GM19240 (cell line): ENCODE data around the gene HCCS.
"Not testable (repeated sequence)": the region's sequence is repeated elsewhere in the genome, so short reads cannot be mapped to it uniquely, and the experiment has no call there.

Experiments
- DNase-seq: peaks from one replicate; pipeline ENCODE4 v3.0.0; 2011; ENCODE audit warnings: low spot score; ENCODE audit not compliant: insufficient read length

HCCS gene

GRCh38 chrX:11123087-11123486 lies 12.0 kb downstream of the HCCS start:
- DNase-seq, result not testable (repeated sequence)

- DNase-seq, result no peak
Observed at GRCh38 chrX:11124112-11124511, 13.0 kb downstream of the HCCS start.

DNA sequence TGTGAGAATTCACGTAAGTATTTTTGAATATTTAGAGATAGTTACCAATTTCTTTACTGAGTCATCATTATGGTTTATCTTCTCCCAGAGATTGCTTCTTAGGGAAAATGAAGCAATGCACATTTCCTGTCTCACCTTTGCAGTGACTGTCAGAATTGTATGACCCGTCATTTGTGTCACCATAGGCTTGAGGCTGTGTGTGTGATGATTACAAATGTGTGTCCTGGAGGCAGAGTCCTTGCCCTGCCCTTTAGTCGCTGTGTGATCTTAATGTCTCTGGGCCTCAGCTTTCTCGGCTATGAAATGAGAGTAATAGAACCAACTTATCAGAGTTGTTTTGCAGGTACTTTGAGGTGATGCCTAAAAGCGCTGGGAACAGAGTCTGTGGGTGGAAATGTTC lies 13.9 kb downstream of the HCCS start:
- no peak for DNase-seq

GRCh38 chrX:11129534-11130105 lies 18.5 kb downstream of the HCCS start:
- DNase-seq, result no peak

DNA sequence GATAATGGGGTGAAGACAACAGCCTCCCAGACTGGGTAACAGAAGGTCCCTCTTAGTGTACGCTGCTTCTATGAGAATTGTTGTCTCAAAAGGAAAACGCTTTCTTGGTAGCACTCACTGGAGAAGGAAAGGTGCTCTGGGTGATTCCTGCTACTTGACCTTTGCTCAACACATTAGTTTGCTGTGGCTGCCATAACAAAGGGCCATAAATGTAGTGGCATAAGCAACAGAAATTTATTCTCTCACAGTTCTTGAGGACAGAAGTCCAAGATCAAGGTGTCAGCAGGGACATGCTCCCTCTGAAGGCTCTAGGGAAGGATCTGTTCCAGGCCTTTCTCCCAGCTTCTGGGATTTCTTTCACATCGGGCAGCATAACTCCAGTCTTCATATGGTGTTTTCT lies 19.0 kb downstream of the HCCS start:
- no peak for DNase-seq

- no peak for DNase-seq
Observed at GRCh38 chrX:11131146-11131545, 20.0 kb downstream of the HCCS start.

DNA sequence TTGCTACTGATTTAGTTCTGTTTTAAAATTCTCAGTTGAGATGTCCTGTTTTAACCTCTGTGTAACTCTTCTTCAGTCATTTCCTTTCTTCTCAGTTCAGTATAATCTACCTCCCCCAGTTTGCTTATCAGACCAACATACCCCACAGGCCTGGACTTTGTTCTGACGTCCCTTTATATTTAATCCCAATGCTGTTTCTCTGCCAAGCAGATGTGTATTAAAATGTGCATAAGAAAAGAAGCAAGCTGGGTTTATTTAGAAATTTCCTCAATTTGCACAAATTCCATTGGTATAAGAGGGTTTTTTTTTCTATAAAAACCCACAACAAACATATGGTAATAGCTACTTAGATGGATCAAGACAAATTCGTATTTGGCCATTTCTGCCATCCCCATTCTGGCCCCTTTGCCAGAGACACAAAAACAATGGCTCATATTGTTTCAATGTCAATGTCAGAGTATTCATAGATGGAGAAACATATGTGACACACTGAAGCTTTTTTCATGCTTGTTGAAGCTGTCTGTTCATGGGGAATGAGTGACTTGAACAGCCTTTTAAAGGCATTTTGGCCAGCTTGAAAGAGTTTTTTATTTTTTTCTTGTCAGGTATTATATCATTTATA lies 24.5 kb downstream of the HCCS start:
- no peak for DNase-seq

DNA sequence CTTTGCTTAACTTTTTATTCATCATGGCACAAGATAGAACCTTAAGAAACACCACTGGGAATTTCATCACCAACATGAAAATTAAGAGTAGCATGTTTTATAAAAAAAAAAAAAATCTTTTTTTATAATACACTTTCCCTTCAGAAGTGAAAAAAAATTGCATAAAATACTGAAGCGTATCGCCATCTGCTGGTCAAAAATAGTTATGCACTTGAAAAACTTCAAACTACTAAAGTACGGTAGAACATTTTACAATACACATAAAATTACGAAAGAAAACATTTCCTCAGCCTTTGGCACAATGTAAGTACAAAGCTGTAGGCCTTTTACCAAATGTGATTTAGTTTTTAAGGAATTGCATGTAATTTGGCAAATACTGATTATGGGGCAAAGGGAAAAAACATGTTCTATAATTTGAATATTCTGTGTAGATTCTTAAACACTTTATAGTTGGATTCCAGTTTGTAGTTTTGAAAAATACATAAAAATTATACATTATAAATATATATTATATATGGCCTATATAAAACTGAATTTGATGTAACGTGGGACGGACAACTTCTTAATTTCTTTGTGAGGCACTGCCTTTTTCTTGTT lies 26.5 kb downstream of the HCCS start:
- DNase-seq, result no peak

- DNase-seq, result no peak
Observed at GRCh38 chrX:11138498-11139390, 27.6 kb downstream of the HCCS start.

DNA sequence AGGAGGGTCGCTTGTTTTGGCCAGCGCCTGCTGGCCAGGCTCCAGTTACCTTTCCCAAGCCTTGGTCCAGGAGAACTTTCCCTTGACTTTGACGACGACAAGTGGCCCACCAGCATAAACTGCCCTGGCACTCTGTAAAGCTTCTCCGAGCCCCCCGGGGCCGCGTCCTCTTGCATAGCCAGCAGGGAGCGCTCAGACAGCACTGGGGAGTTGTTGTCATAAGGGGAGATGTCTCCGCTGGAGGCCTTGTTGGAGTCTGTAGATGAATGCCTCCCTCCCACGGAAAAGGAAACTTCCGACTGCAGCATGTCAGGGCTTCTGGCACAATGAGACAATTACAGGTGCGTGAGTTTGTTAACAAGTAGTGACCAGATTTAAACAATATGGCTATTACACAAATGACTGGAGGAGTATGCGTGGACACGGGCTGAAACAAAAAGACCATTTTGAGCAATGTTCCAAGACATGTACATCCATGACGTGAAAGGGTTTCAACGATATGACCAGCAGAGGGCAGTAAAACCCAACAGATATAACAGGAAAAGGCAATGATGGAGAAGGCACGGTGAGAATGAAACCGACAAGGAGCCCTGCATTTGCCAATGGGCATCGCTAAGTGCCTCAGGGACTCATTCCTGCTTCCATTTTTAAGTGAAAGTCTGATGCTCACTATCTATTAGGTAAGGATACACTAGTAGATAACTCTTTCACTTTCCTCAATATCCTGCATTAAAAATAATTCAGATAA lies 33.0 kb downstream of the HCCS start:
- DNase-seq, result peak; percentile 29

GRCh38 chrX:11146411-11146810 lies 35.3 kb downstream of the HCCS start:
- DNase-seq, result no peak

- DNase-seq, result no peak
Observed at GRCh38 chrX:11148401-11148800, 37.3 kb downstream of the HCCS start.

GRCh38 chrX:11151799-11152559 lies 40.8 kb downstream of the HCCS start:
- DNase-seq, result no peak

- no peak for DNase-seq
Observed at GRCh38 chrX:11159149-11159548, 48.0 kb downstream of the HCCS start.

GRCh38 chrX:11164433-11164832 lies 53.3 kb downstream of the HCCS start:
- DNase-seq, result no peak

DNA sequence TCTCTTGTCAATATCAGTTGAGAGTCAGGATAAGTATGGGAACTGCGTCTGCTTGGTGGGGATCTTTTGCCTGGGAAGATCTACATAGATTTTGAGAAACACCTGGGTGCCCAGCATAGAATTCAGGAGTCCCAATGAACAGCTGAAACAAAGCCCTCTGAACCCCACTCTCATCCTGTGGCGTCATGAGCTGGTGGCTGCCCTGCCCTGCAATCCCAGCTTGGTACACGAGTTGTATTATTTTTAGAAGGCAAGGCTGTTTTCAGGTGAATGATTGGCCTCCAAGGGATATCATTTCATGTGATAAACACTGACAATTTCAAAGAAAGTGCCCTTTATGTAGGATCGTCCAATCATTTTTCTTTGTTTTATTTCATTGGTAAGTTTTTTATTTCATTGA lies 60.8 kb downstream of the HCCS start:
- no peak for DNase-seq

DNA sequence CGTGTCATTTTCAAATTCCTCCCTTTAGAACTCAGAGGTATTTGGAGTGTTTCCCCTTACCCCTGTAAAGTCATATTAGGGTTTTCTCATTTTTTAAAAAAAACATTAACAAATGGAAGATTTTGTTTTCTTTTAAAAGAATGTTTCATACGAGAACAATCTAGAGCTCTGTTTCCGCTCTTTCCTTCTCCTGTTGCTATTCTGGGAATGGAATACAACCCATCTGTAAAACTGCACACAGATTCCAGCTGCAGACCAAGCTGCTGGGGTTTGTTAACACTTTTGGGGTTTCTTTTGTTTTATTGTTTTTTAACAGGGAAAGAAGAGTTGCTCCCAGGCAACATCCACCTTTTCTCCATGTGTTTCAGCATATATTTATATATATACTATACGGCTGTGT lies 61.3 kb downstream of the HCCS start:
- DNase-seq, result no peak
